IMR-90 (cell line): ENCODE results near the gene AAK1. TPM values are rescaled to one million over a fixed set of nuclear protein-coding genes. Genes with fewer than 3 reads are reported as not detected.
A peak's percentile ranks its signal among the peaks of the same experiment; 100 is the strongest.

Experiments
- ATAC-seq: fragments of 200-7000 bp; cut with Tn5 transposase; 2 replicates; pipeline ENCODE4 v1.9.1; 2020; ENCODE audit warnings: low read depth, mild to moderate bottlenecking, moderate library complexity
- BruUV-seq: library from RNA; stranded (reverse); fragments of 400-500 nt; replicated peaks from 2 replicates; lab custom pipeline; 2021; lab: Mats Ljungman, UMichigan
- CTCF ChIA-PET: fragments of 300-600 bp; formaldehyde crosslinking; extraction: SDS; loops from one replicate; lab custom pipeline; 2021; ENCODE audit warnings: antibody characterized with exemption; lab: Yijun Ruan, JAX
- POLR2A ChIA-PET: fragments of 300-600 bp; sonication (Branson Sonifier 250); formaldehyde crosslinking; loops from one replicate; lab custom pipeline; 2022; ENCODE audit warnings: antibody characterized with exemption; ENCODE audit not compliant: unreplicated experiment; lab: Charles Lee
- DNase-seq: peaks from one replicate; pipeline ENCODE4 v3.0.0; 2013
- H2AFZ ChIP-seq: replicated peaks from 2 replicates; pipeline ENCODE3; 2013; ENCODE audit warnings: low read length, mild to moderate bottlenecking; ENCODE audit not compliant: poor library complexity
- H2AK5ac ChIP-seq: 2 replicates; pipeline ENCODE4 v1.6.1; 2013; ENCODE audit warnings: low read depth, low read length, inconsistent platforms
- H2AK9ac ChIP-seq: replicated peaks from 2 replicates; pipeline ENCODE3; 2013; ENCODE audit warnings: mild to moderate bottlenecking, low read depth, low read length, moderate library complexity; ENCODE audit not compliant: poor library complexity
- H2BK120ac ChIP-seq: 2 replicates; pipeline ENCODE4 v1.6.1; 2013; ENCODE audit warnings: low read depth, low read length, inconsistent platforms
- H2BK15ac ChIP-seq: 3 replicates; pipeline ENCODE4 v1.6.1; 2013; ENCODE audit warnings: low read depth, low read length, inconsistent platforms
- H2BK20ac ChIP-seq: 2 replicates; pipeline ENCODE4 v1.6.1; 2013; ENCODE audit warnings: low read depth, mild to moderate bottlenecking, inconsistent platforms, low read length, moderate library complexity
- H2BK5ac ChIP-seq: 2 replicates; pipeline ENCODE4 v1.6.1; 2013; ENCODE audit warnings: mild to moderate bottlenecking, low read depth, low read length, inconsistent platforms; ENCODE audit not compliant: poor library complexity, severe bottlenecking
- H3K14ac ChIP-seq: replicated peaks from 2 replicates; pipeline ENCODE4 v1.6.1; 2013; ENCODE audit warnings: low read depth, low read length, inconsistent platforms
- H3K18ac ChIP-seq: 2 replicates; pipeline ENCODE4 v1.6.1; 2013; ENCODE audit warnings: low read depth, low read length, control low read depth
- H3K23ac ChIP-seq: 2 replicates; pipeline ENCODE4 v1.6.1; 2013; ENCODE audit warnings: low read depth, low read length, inconsistent platforms
- H3K27ac ChIP-seq: 2 replicates; pipeline ENCODE4 v1.5.1; 2013; ENCODE audit warnings: mild to moderate bottlenecking, control low read depth, low read length; ENCODE audit not compliant: insufficient read depth
- H3K27me3 ChIP-seq: 2 replicates; pipeline ENCODE4 v1.6.1; 2013; ENCODE audit warnings: low read length; ENCODE audit not compliant: control insufficient read depth, insufficient read depth
- H3K36me3 ChIP-seq: 2 replicates; pipeline ENCODE4 v1.6.1; 2013; ENCODE audit warnings: low read length, mixed read lengths; ENCODE audit not compliant: control insufficient read depth, insufficient read depth
- H3K4ac ChIP-seq: 2 replicates; pipeline ENCODE4 v1.6.1; 2013; ENCODE audit warnings: low read depth, low read length, inconsistent platforms
- H3K4me1 ChIP-seq: 2 replicates; pipeline ENCODE4 v1.6.1; 2013; ENCODE audit warnings: low read length, mixed read lengths; ENCODE audit not compliant: control insufficient read depth, insufficient read depth
- H3K4me2 ChIP-seq: 2 replicates; pipeline ENCODE4 v1.6.1; 2013; ENCODE audit warnings: low read depth, mild to moderate bottlenecking, control low read depth, low read length, moderate library complexity
- H3K4me3 ChIP-seq: 2 replicates; pipeline ENCODE4 v1.5.1; 2013; ENCODE audit warnings: low read depth, mild to moderate bottlenecking, control low read depth, low read length, moderate library complexity; ENCODE audit not compliant: insufficient read depth
- H3K56ac ChIP-seq: 2 replicates; pipeline ENCODE4 v1.6.1; 2013; ENCODE audit warnings: low read length, inconsistent platforms; ENCODE audit not compliant: insufficient read depth; ENCODE audit errors: extremely low read depth
- H3K79me1 ChIP-seq, 2 experiments: 2 replicates each; pipeline ENCODE4 v1.6.1; 2013; ENCODE audit warnings: low read length in 2 of 2, inconsistent platforms in 1 of 2, low read depth in 1 of 2
- H3K9ac ChIP-seq: 2 replicates; pipeline ENCODE4 v1.6.1; 2013; ENCODE audit warnings: low read depth, low read length, control low read depth
- H3K9me1 ChIP-seq: 2 replicates; pipeline ENCODE4 v1.6.1; 2013; ENCODE audit warnings: low read length, inconsistent platforms; ENCODE audit not compliant: insufficient read depth
- H3K9me3 ChIP-seq: 2 replicates; pipeline ENCODE4 v1.6.1; 2013; ENCODE audit warnings: low read length; ENCODE audit not compliant: control insufficient read depth, insufficient read depth
- H4K20me1 ChIP-seq: 2 replicates; pipeline ENCODE4 v1.6.1; 2013; ENCODE audit warnings: low read length, inconsistent platforms; ENCODE audit not compliant: insufficient read depth
- H4K5ac ChIP-seq: 2 replicates; pipeline ENCODE4 v1.6.1; 2013; ENCODE audit warnings: mild to moderate bottlenecking, low read depth, low read length, control low read depth
- H4K8ac ChIP-seq, 2 experiments: 2 replicates each; pipeline ENCODE4 v1.6.1; 2013; ENCODE audit warnings: low read depth in 2 of 2, low read length in 2 of 2, control low read depth in 1 of 2, inconsistent platforms in 1 of 2
- H4K91ac ChIP-seq: 2 replicates; pipeline ENCODE4 v1.6.1; 2013; ENCODE audit warnings: low read depth, low read length, inconsistent platforms; ENCODE audit not compliant: insufficient read depth
- BHLHE40 ChIP-seq: fragments of 150-350 bp; IDR thresholded peaks from 2 replicates; pipeline ENCODE4 v1.6.1; 2016; ENCODE audit warnings: mild to moderate bottlenecking, low read depth, low read length
- CEBPB ChIP-seq: IDR thresholded peaks from 2 replicates; pipeline ENCODE4 v1.6.1; 2012; ENCODE audit warnings: low read depth, low read length, improper control_type of control experiment
- CHD1 ChIP-seq: IDR thresholded peaks from 2 replicates; pipeline ENCODE4 v1.6.1; 2012; ENCODE audit warnings: low read depth, low read length, improper control_type of control experiment
- FOS ChIP-seq: fragments of 150-350 bp; IDR thresholded peaks from 2 replicates; pipeline ENCODE4 v1.6.1; 2016; ENCODE audit warnings: low read depth, low read length
- MAFK ChIP-seq: IDR thresholded peaks from 2 replicates; pipeline ENCODE4 v1.6.1; 2012; ENCODE audit warnings: low read depth, low read length, improper control_type of control experiment
- MAZ ChIP-seq: IDR thresholded peaks from 2 replicates; pipeline ENCODE4 v1.6.1; 2012; ENCODE audit warnings: low read depth, mild to moderate bottlenecking, low read length, improper control_type of control experiment, moderate library complexity, borderline replicate concordance
- MXI1 ChIP-seq: IDR thresholded peaks from 2 replicates; pipeline ENCODE4 v1.6.1; 2012; ENCODE audit warnings: low read depth, mild to moderate bottlenecking, low read length, moderate library complexity, borderline replicate concordance
- NFE2L2 ChIP-seq: fragments of 150-350 bp; IDR thresholded peaks from 2 replicates; pipeline ENCODE4 v1.6.1; 2016; ENCODE audit warnings: low read depth, mild to moderate bottlenecking, low read length
- POLR2A ChIP-seq: IDR thresholded peaks from 2 replicates; pipeline ENCODE4 v1.6.1; 2012; ENCODE audit warnings: mild to moderate bottlenecking, low read depth, low read length
- RAD21 ChIP-seq: IDR thresholded peaks from 2 replicates; pipeline ENCODE4 v1.6.1; 2012; ENCODE audit warnings: low read length, improper control_type of control experiment
- RCOR1 ChIP-seq: IDR thresholded peaks from 2 replicates; pipeline ENCODE4 v1.6.1; 2012; ENCODE audit warnings: mild to moderate bottlenecking, low read length, improper control_type of control experiment; ENCODE audit not compliant: insufficient replicate concordance
- RFX5 ChIP-seq: IDR thresholded peaks from 2 replicates; pipeline ENCODE4 v1.8.0; 2012; ENCODE audit warnings: low read depth, mild to moderate bottlenecking, low read length, moderate library complexity
- SMC3 ChIP-seq: fragments of 150-350 bp; IDR thresholded peaks from 2 replicates; pipeline ENCODE4 v1.6.1; 2016; ENCODE audit warnings: low read depth, mild to moderate bottlenecking, antibody characterized with exemption, low read length, moderate library complexity
- WGBS, 2 experiments: methylation state at CpG; one replicate each; pipeline versions ENCODE4 v1.1.5 to v1.1.7; 2013; ENCODE audit warnings: missing lambda C conversion rate in 2 of 2; ENCODE audit not compliant: insufficient read length in 1 of 2; ENCODE audit errors: extremely low coverage in 2 of 2; 5-methylcytosine and 5-hydroxymethylcytosine counted together
- dilution Hi-C: fragments of 300-500 bp; cut with HindIII; formaldehyde crosslinking; loops from one replicate; pipeline ENCODE4 v1.14.3; 2018; ENCODE audit warnings: low sequenced_read_pairs; ENCODE audit not compliant: unreplicated experiment
- in situ Hi-C: fragments of 300-500 bp; cut with MboI; formaldehyde crosslinking; loops from 3 replicates; pipeline ENCODE4 v1.14.3; 2019; ENCODE audit warnings: low sequenced_read_pairs, inconsistent platforms, mixed read lengths
- intact Hi-C: fragments of 100-400 bp; cut with micrococcal nuclease; formaldehyde crosslinking; loops from 2 replicates; pipeline ENCODE4 v1.10.0; 2022
- polyA plus RNA-seq, 3 experiments: library from polyadenylated mRNA; depleted of rRNA; stranded (reverse); fragments of >200 nt; gene quantifications; 2 replicates each; pipeline ENCODE4 v1.2.3, GENCODE V29; 2012; ENCODE audit warnings: low replicate concordance in 1 of 3
- total RNA-seq: library from RNA; depleted of rRNA; stranded (reverse); fragments of >200 nt; gene quantifications from 2 replicates; pipeline ENCODE4 v1.2.3, GENCODE V29; 2012
- TF ChIP-seq, protein P1 (sequence below): fragments of 150-350 bp; IDR thresholded peaks from 2 replicates; pipeline ENCODE4 v1.6.1; 2016; ENCODE audit warnings: low read depth, mild to moderate bottlenecking, low read length, moderate library complexity, borderline replicate concordance
- TF ChIP-seq, protein P2 (sequence below): conservative IDR thresholded peaks from 2 replicates; pipeline ENCODE4 v1.5.1; 2012; ENCODE audit warnings: mild to moderate bottlenecking, low read depth, low read length, improper control_type of control experiment
- TF ChIP-seq, protein P3 (sequence below): fragments of 150-350 bp; IDR thresholded peaks from 2 replicates; pipeline ENCODE4 v1.6.1; 2017; ENCODE audit warnings: mild to moderate bottlenecking, antibody characterized with exemption, low read length, low read depth

The AAK1 gene
- total and polyA plus RNA-seq, 2 of the 4 experiments (the other 2 are of a cell fraction): 21.9 to 26.5 TPM

DNA sequence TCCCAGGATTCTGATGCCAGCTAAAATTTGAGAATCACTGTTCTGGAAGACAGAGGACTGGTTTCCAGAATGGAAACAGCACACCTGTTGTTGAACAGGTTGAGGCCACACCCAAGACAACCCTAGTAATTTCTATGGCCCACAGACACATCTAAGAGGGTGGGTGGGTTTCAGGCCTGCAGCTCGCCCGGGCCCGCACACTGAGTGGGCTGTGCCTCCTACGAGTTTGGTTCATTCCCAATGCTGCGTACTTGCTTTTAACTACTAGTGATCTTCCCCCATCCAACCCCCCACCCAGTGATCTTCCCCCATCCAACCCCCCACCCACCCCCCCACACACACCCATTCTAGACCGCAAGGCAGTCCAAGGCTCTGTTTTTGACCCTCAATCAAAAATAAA lies 205.0 kb downstream of the AAK1 start:
- H2BK5ac ChIP-seq: no peak overlapping the region
- H2AFZ ChIP-seq: no peak overlapping the region
- no peak overlapping the region for H3K4ac ChIP-seq
- H3K14ac ChIP-seq: no peak overlapping the region
- H4K8ac ChIP-seq: peak overlapping the region in 1 of 2 experiments; percentile 95; a peak in 1 of 4 replicates
- no peaks in the 10 kb centered on the region for H4K20me1 ChIP-seq
- no peak overlapping the region for H3K9ac ChIP-seq
- no peak overlapping the region for H2BK15ac ChIP-seq
- H3K27me3 ChIP-seq: no peaks in the 10 kb centered on the region
- H3K4me3 ChIP-seq: no peak overlapping the region
- DNase-seq: no peak
- no peak overlapping the region for H4K91ac ChIP-seq
- H2AK9ac ChIP-seq: no peak overlapping the region
- no peak overlapping the region for H2AK5ac ChIP-seq
- peaks cover 5% of the 10 kb centered on the region; the same call in 1 of the 2 replicates for H3K9me1 ChIP-seq
- in situ Hi-C loops (no loop called here), dilution Hi-C loops (no loop called here), intact Hi-C loops (loop anchor here (5.0 kb wide), 1 partner anchor 274 kb away; no protein-coding TSS in a partner anchor)
- no peak overlapping the region for H3K56ac ChIP-seq
- ATAC-seq: no peak
- H3K27ac ChIP-seq: no peak overlapping the region
- WGBS, 2 experiments: no CpG with 5 or more reads among the region's 6 CpGs
- H3K18ac ChIP-seq: no peak overlapping the region
- ChIA-PET CTCF (no interaction called here), POLR2A (no interaction called here)
- TF ChIP-seq, protein P1, sequence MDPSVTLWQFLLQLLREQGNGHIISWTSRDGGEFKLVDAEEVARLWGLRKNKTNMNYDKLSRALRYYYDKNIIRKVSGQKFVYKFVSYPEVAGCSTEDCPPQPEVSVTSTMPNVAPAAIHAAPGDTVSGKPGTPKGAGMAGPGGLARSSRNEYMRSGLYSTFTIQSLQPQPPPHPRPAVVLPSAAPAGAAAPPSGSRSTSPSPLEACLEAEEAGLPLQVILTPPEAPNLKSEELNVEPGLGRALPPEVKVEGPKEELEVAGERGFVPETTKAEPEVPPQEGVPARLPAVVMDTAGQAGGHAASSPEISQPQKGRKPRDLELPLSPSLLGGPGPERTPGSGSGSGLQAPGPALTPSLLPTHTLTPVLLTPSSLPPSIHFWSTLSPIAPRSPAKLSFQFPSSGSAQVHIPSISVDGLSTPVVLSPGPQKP: no peak
- TF ChIP-seq NFE2L2 (no peak), BHLHE40 (no peak), CEBPB (no peak), CHD1 (no peak), SMC3 (no peak), MXI1 (no peak), MAZ (no peak), POLR2A (no peak), RCOR1 (no peak), FOS (no peak), RFX5 (no peak), MAFK (no peak), RAD21 (no peak)
- TF ChIP-seq, protein P2, sequence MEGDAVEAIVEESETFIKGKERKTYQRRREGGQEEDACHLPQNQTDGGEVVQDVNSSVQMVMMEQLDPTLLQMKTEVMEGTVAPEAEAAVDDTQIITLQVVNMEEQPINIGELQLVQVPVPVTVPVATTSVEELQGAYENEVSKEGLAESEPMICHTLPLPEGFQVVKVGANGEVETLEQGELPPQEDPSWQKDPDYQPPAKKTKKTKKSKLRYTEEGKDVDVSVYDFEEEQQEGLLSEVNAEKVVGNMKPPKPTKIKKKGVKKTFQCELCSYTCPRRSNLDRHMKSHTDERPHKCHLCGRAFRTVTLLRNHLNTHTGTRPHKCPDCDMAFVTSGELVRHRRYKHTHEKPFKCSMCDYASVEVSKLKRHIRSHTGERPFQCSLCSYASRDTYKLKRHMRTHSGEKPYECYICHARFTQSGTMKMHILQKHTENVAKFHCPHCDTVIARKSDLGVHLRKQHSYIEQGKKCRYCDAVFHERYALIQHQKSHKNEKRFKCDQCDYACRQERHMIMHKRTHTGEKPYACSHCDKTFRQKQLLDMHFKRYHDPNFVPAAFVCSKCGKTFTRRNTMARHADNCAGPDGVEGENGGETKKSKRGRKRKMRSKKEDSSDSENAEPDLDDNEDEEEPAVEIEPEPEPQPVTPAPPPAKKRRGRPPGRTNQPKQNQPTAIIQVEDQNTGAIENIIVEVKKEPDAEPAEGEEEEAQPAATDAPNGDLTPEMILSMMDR: no peak
- TF ChIP-seq, protein P3, sequence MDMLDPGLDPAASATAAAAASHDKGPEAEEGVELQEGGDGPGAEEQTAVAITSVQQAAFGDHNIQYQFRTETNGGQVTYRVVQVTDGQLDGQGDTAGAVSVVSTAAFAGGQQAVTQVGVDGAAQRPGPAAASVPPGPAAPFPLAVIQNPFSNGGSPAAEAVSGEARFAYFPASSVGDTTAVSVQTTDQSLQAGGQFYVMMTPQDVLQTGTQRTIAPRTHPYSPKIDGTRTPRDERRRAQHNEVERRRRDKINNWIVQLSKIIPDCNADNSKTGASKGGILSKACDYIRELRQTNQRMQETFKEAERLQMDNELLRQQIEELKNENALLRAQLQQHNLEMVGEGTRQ: no peak
- H3K23ac ChIP-seq: no peak overlapping the region
- H2BK20ac ChIP-seq: no peak overlapping the region
- H3K9me3 ChIP-seq: no peaks in the 10 kb centered on the region
- H4K5ac ChIP-seq: 0 out of 2 replicates have a peak overlapping the region, but pooled peaks have one; percentile 92
- H3K4me2 ChIP-seq: no peak overlapping the region
- peaks cover 4% of the 10 kb centered on the region for H3K4me1 ChIP-seq
- BruUV-seq: no TSS peak
- peaks cover 21 to 33% of the 10 kb centered on the region in 2 experiments for H3K79me1 ChIP-seq
- no peaks in the 10 kb centered on the region for H3K36me3 ChIP-seq
- H2BK120ac ChIP-seq: no peak overlapping the region
